ENCODE measurements around the gene PHF1. TPM values are rescaled to one million over a fixed set of nuclear protein-coding genes. Genes with fewer than 3 reads are reported as not detected.

The PHF1 gene
- total RNA-seq, 4 donors from 2014 or later, result 40.8 to 56.5 (median 48.9) TPM

- TF ChIP-seq, protein P1, sequence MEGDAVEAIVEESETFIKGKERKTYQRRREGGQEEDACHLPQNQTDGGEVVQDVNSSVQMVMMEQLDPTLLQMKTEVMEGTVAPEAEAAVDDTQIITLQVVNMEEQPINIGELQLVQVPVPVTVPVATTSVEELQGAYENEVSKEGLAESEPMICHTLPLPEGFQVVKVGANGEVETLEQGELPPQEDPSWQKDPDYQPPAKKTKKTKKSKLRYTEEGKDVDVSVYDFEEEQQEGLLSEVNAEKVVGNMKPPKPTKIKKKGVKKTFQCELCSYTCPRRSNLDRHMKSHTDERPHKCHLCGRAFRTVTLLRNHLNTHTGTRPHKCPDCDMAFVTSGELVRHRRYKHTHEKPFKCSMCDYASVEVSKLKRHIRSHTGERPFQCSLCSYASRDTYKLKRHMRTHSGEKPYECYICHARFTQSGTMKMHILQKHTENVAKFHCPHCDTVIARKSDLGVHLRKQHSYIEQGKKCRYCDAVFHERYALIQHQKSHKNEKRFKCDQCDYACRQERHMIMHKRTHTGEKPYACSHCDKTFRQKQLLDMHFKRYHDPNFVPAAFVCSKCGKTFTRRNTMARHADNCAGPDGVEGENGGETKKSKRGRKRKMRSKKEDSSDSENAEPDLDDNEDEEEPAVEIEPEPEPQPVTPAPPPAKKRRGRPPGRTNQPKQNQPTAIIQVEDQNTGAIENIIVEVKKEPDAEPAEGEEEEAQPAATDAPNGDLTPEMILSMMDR (IDR thresholded peaks at IDR 0.05), result no peak
- DNase-seq (ENCODE audit: low spot score) (no peak), ATAC-seq (ENCODE audit: low FRiP score) (no peak)
These were observed 29.3 kb downstream of the PHF1 start for GRCh38 chr6:33439956-33440648.

- no peak for ATAC-seq (ENCODE audit: low FRiP score)
- no peak for DNase-seq (ENCODE audit: low spot score)
- TF ChIP-seq, protein P1 (IDR thresholded peaks at IDR 0.05), result no peak
These were observed 30.0 kb downstream of the PHF1 start for GRCh38 chr6:33440649-33441309.

GRCh38 chr6:33441457-33441856 lies 30.6 kb downstream of the PHF1 start:
- TF ChIP-seq, protein P1 (IDR thresholded peaks at IDR 0.05), result no peak
- DNase-seq (ENCODE audit: low spot score) (no peak), ATAC-seq (ENCODE audit: low FRiP score) (no peak)

DNA sequence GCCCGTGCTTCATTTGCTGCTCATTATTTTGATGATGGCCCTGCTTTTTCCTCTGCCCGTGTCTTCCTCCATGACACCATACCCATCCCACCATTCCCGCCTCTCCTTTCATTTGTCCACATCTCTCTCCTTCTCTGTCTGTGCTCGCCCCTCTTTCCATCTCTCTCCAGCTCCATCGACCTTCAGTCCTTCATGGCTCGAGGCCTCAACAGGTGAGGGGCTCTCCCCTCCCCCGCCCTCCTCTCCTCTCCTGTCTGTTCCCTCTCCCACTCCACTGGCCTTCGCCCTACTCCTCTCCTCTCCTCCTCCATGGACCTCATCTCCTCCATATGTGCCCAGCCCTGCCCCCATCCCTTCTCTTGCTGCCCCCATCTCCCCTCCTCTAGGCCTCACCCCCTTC lies 31.5 kb downstream of the PHF1 start:
- TF ChIP-seq, protein P1 (IDR thresholded peaks at IDR 0.05), result no peak
- ATAC-seq (ENCODE audit: low FRiP score) (no peak), DNase-seq (ENCODE audit: low spot score) (no peak)

DNA sequence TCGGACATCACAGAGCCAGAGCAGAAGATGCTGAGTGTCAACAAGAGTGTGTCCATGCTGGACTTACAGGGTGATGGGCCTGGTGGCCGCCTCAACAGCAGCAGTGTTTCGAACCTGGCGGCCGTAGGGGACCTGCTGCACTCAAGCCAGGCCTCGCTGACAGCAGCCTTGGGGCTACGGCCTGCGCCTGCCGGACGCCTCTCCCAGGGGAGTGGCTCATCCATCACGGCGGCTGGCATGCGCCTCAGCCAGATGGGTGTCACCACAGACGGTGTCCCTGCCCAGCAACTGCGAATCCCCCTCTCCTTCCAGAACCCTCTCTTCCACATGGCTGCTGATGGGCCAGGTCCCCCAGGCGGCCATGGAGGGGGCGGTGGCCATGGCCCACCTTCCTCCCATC lies 32.2 kb downstream of the PHF1 start:
- no peak for ATAC-seq (ENCODE audit: low FRiP score)
- no peak for DNase-seq (ENCODE audit: low spot score)
- TF ChIP-seq, protein P1 (IDR thresholded peaks at IDR 0.05), result no peak

- DNase-seq (ENCODE audit: low spot score) (no peak), ATAC-seq (ENCODE audit: low FRiP score) (no peak)
- TF ChIP-seq, protein P1 (IDR thresholded peaks at IDR 0.05), result no peak
These were observed 33.0 kb downstream of the PHF1 start for GRCh38 chr6:33443619-33444504.
